Measurements from ENCODE around the gene FRAS1.

- no peak for TF ChIP-seq CTCF (IDR thresholded peaks at IDR 0.05)
- TF ChIP-seq POLR2A (IDR thresholded peaks at IDR 0.05) = no peak
These were observed 235.7 kb downstream of the FRAS1 start for GRCh38 chr4:78292856-78293255.

Data from breast epithelium (tissue), 3 donors.